ENCODE data around the gene RETN. TPM values are rescaled to one million over a fixed set of nuclear protein-coding genes. Genes with fewer than 3 reads are reported as not detected.

The RETN gene
- polyA plus RNA-seq, 1 experiment, result not detected

GRCh38 chr19:7716762-7717161 lies 47.9 kb downstream of the RETN start:
- Histone ChIP-seq H3K9me3 (ENCODE audit: control insufficient read depth, insufficient read depth, low read length) (no peaks in the 10 kb centered on the region), H3K27me3 (ENCODE audit: control insufficient read depth, insufficient read depth, low read length) (no peaks in the 10 kb centered on the region), H3K27ac (ENCODE audit: low read depth, low read length) (no peak overlapping the region), H3K4me3 (ENCODE audit: low read depth, low read length) (no peak overlapping the region)
- ChIA-PET POLR2A (no interaction called here), CTCF (no interaction called here)
- no peak for TF ChIP-seq CTCF (IDR thresholded peaks at IDR 0.05; ENCODE audit: low read depth, low read length)
- DNase-seq (ENCODE audit: low read depth, low spot score), result no peak

GRCh38 chr19:7718668-7719067 lies 49.8 kb downstream of the RETN start:
- ChIA-PET POLR2A (no interaction called here), CTCF (no interaction called here)
- H3K27ac ChIP-seq (ENCODE audit: low read depth, low read length), result no peak overlapping the region
- H3K4me3 ChIP-seq (ENCODE audit: low read depth, low read length), result no peak overlapping the region
- no peaks in the 10 kb centered on the region for H3K9me3 ChIP-seq (ENCODE audit: control insufficient read depth, insufficient read depth, low read length)
- DNase-seq (ENCODE audit: low read depth, low spot score), result no peak
- H3K27me3 ChIP-seq (ENCODE audit: control insufficient read depth, insufficient read depth, low read length), result no peaks in the 10 kb centered on the region
- TF ChIP-seq CTCF (IDR thresholded peaks at IDR 0.05; ENCODE audit: low read depth, low read length), result no peak

Other genes with a start within 250 kb of the RETN start
- 0.60 and 1.2 TPM in 2 replicates for gene PEX11G, start 180.0 kb upstream of the RETN start, polyA plus RNA-seq (2011; rRNA removed)
- gene ZNF358, start 152.9 kb upstream of the RETN start, polyA plus RNA-seq (2011; rRNA removed), result 20.7 and 29.5 TPM in 2 replicates
- 12.8 and 16.0 TPM in 2 replicates for gene MCOLN1, start 146.4 kb upstream of the RETN start, polyA plus RNA-seq (2011; rRNA removed)
- gene PNPLA6, start 133.3 kb upstream of the RETN start, polyA plus RNA-seq (2011; rRNA removed), result 17.0 and 19.8 TPM in 2 replicates
- not detected in 2 replicates for gene CAMSAP3, start 73.2 kb upstream of the RETN start, polyA plus RNA-seq (2011; rRNA removed)
- 16.3 and 21.8 TPM in 2 replicates for gene XAB2, start 39.5 kb upstream of the RETN start, polyA plus RNA-seq (2011; rRNA removed)
- 39.7 and 46.7 TPM in 2 replicates for gene PET100, start 39.3 kb upstream of the RETN start, polyA plus RNA-seq (2011; rRNA removed)
- gene PCP2, start 35.3 kb upstream of the RETN start, polyA plus RNA-seq (2011; rRNA removed), result not detected in 2 replicates
- 5.0 and 7.1 TPM in 2 replicates for gene STXBP2, start 31.9 kb upstream of the RETN start, polyA plus RNA-seq (2011; rRNA removed)
- gene MCEMP1, start 8.0 kb downstream of the RETN start, polyA plus RNA-seq (2011; rRNA removed), result not detected in 2 replicates
- 42.1 and 69.8 TPM in 2 replicates for gene TRAPPC5, start 11.8 kb downstream of the RETN start, polyA plus RNA-seq (2011; rRNA removed)
- gene FCER2, start 33.1 kb downstream of the RETN start, polyA plus RNA-seq (2011; rRNA removed), result not detected in 2 replicates
- gene CLEC4G, start 63.1 kb downstream of the RETN start, polyA plus RNA-seq (2011; rRNA removed), result not detected in 2 replicates
- not detected in 2 replicates for gene CD209, start 78.5 kb downstream of the RETN start, polyA plus RNA-seq (2011; rRNA removed)
- not detected in 2 replicates for gene CLEC4M, start 94.2 kb downstream of the RETN start, polyA plus RNA-seq (2011; rRNA removed)
- gene EVI5L, start 161.2 kb downstream of the RETN start, polyA plus RNA-seq (2011; rRNA removed), result 6.7 and 9.1 TPM in 2 replicates
- gene PRR36, start 205.3 kb downstream of the RETN start, polyA plus RNA-seq (2011; rRNA removed), result not detected in 2 replicates
- gene LRRC8E, start 219.5 kb downstream of the RETN start, polyA plus RNA-seq (2011; rRNA removed), result 4.1 and 4.7 TPM in 2 replicates
- gene MAP2K7, start 234.8 kb downstream of the RETN start, polyA plus RNA-seq (2011; rRNA removed), result 5.6 and 6.2 TPM in 2 replicates
- 0.88 TPM in 1 of 2 replicates, not detected in the other for gene TGFBR3L, start 245.8 kb downstream of the RETN start, polyA plus RNA-seq (2011; rRNA removed)

Measured in AG04450 (cell line).